Panc1 (cell line): ENCODE measurements around the gene RASAL1. TPM values are rescaled to one million over a fixed set of nuclear protein-coding genes. Genes with fewer than 3 reads are reported as not detected.

ENCODE experiments used
- ATAC-seq: fragments of 200-7000 bp; cut with Tn5 transposase; 2 replicates; pipeline ENCODE4 v1.9.1; 2020; ENCODE audit warnings: mild to moderate bottlenecking, moderate library complexity
- BruUV-seq: library from RNA; stranded (reverse); fragments of 400-500 nt; replicated peaks from 2 replicates; lab custom pipeline; 2021; lab: Mats Ljungman, UMichigan
- CTCF ChIA-PET: fragments of 300-600 bp; sonication (Branson Sonifier 250); formaldehyde crosslinking; loops from one replicate; lab custom pipeline; 2022; ENCODE audit warnings: antibody characterized with exemption; lab: Charles Lee
- POLR2A ChIA-PET: fragments of 300-600 bp; sonication (Branson Sonifier 250); formaldehyde crosslinking; loops from one replicate; lab custom pipeline; 2022; ENCODE audit warnings: antibody characterized with exemption; lab: Charles Lee
- DNase-seq: peaks from one replicate; pipeline ENCODE4 v3.0.0-alpha.2; 2010; ENCODE audit warnings: low read depth, low spot score
- H3K27ac ChIP-seq: 2 replicates; pipeline ENCODE4 v1.5.1; 2011; ENCODE audit warnings: mild to moderate bottlenecking, low read length, inconsistent platforms
- H3K27me3 ChIP-seq: fragments of 200-500 bp; sonication (Bioruptor generic); 2 replicates; pipeline ENCODE4 v1.6.0; 2014; ENCODE audit warnings: low read length, inconsistent platforms; ENCODE audit not compliant: control insufficient read depth, insufficient read depth
- H3K36me3 ChIP-seq: fragments of 200-500 bp; sonication (Bioruptor generic); 2 replicates; pipeline ENCODE4 v1.5.1; 2014; ENCODE audit warnings: inconsistent platforms, mild to moderate bottlenecking, low read length, moderate library complexity; ENCODE audit not compliant: control insufficient read depth, insufficient read depth
- H3K4me1 ChIP-seq: 2 replicates; pipeline ENCODE4 v1.5.1; 2011; ENCODE audit warnings: inconsistent platforms, mild to moderate bottlenecking, low read length, moderate library complexity; ENCODE audit not compliant: control insufficient read depth, insufficient read depth
- H3K4me3 ChIP-seq, 2 experiments: 2 replicates each; pipeline ENCODE4 v1.5.1; 2011 to 2012; ENCODE audit warnings: low read depth in 2 of 2, low read length in 2 of 2, mild to moderate bottlenecking in 2 of 2, inconsistent platforms in 1 of 2, moderate library complexity in 1 of 2
- H3K9me3 ChIP-seq: fragments of 200-500 bp; sonication (Bioruptor generic); 2 replicates; pipeline ENCODE4 v1.5.1; 2014; ENCODE audit warnings: low read depth, mild to moderate bottlenecking, inconsistent platforms, low read length, moderate library complexity; ENCODE audit not compliant: control insufficient read depth, insufficient read depth
- POLR2AphosphoS5 ChIP-seq: IDR thresholded peaks from 2 replicates; pipeline ENCODE4 v1.6.1; 2012; ENCODE audit warnings: mild to moderate bottlenecking, low read depth, low read length, moderate library complexity
- SIN3A ChIP-seq: IDR thresholded peaks from 2 replicates; pipeline ENCODE4 v1.6.1; 2012; ENCODE audit warnings: low read depth, mild to moderate bottlenecking, low read length, moderate library complexity, borderline replicate concordance; ENCODE audit not compliant: insufficient read depth
- TCF7L2 ChIP-seq: IDR thresholded peaks from 2 replicates; pipeline ENCODE4 v1.6.1; 2011; ENCODE audit warnings: mild to moderate bottlenecking, low read depth, low read length, inconsistent platforms
- in situ Hi-C: cut with HindIII; loops from 2 replicates; pipeline ENCODE4 v1.10.0; 2016; ENCODE audit warnings: low sequenced_read_pairs, low pct_unique_long_range_greater_than_20kb
- intact Hi-C: fragments of 100-400 bp; cut with micrococcal nuclease; formaldehyde crosslinking; loops from one replicate; pipeline ENCODE4 v1.10.0; 2022; ENCODE audit not compliant: unreplicated experiment
- total RNA-seq: library from RNA; stranded (reverse); gene quantifications from one replicate; pipeline ENCODE4 v1.2.1, GENCODE V29; 2021; ENCODE audit not compliant: unreplicated experiment
- TF ChIP-seq, protein P1 (sequence below): fragments of 450-650 bp; IDR thresholded peaks from 2 replicates; pipeline ENCODE4 v1.5.1; 2017; ENCODE audit warnings: mild to moderate bottlenecking
- TF ChIP-seq, protein P2 (sequence below), 2 experiments: IDR thresholded peaks; 2 replicates each; pipeline ENCODE4 v1.6.1; 2011 to 2012; ENCODE audit warnings: low read depth in 2 of 2, control low read depth in 1 of 2, low read length in 1 of 2, mild to moderate bottlenecking in 1 of 2, moderate library complexity in 1 of 2; ENCODE audit not compliant: insufficient read depth in 1 of 2

Gene RASAL1
- total RNA-seq, 1 experiment from 2014 or later: 0.28 TPM

DNA sequence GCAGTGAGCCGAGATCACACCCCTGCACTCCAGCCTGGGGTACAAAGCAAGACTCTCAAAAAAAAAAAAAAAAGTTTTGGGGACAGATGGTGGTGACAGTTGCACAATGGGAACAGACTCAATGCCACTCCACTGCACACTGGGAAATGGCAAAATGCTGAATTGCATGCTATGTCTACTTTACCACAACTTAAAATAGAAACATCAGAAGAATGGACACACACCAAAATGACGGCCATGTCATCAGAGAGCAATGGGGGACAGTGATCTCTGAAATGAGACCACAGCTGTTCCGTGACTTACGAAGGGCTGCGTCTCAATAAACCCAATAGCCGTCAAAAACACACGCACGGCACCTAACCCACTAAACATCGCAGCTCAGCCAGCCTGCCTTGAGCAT lies 36.0 kb upstream of the RASAL1 start:
- no peaks in the 10 kb centered on the region for H3K9me3 ChIP-seq

DNA sequence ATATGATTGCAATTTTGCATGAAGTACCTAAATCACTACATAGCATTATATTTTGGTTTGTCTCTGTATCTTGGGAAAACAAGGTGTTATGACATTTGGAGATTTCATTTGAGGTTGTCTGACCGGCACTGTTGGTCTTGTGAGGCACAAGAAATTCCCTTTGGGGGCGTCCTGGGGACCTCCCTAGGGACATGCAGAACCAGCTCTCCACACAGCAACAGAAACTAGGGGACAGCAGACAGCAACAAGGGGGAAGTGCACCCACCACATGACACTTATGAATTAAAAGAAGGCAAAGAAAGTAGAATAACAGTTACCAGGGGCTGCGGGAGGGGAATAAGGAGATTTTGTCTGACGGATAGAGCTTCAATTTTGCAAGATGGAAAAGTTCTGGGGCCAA lies 35.4 kb upstream of the RASAL1 start:
- H3K27me3 ChIP-seq: no peaks in the 10 kb centered on the region
- no peak overlapping the region for H3K27ac ChIP-seq
- ATAC-seq: no peak
- CTCF ChIA-PET: interaction anchor here (0.6 kb wide), 1 partner anchor 30 kb away, joined by 3 read pairs; no protein-coding TSS in a partner anchor
- POLR2A ChIA-PET: no interaction called here
- DNase-seq: no peak
- H3K4me3 ChIP-seq: no peak overlapping the region
- no peak for TF ChIP-seq POLR2AphosphoS5
- TF ChIP-seq, protein P1, sequence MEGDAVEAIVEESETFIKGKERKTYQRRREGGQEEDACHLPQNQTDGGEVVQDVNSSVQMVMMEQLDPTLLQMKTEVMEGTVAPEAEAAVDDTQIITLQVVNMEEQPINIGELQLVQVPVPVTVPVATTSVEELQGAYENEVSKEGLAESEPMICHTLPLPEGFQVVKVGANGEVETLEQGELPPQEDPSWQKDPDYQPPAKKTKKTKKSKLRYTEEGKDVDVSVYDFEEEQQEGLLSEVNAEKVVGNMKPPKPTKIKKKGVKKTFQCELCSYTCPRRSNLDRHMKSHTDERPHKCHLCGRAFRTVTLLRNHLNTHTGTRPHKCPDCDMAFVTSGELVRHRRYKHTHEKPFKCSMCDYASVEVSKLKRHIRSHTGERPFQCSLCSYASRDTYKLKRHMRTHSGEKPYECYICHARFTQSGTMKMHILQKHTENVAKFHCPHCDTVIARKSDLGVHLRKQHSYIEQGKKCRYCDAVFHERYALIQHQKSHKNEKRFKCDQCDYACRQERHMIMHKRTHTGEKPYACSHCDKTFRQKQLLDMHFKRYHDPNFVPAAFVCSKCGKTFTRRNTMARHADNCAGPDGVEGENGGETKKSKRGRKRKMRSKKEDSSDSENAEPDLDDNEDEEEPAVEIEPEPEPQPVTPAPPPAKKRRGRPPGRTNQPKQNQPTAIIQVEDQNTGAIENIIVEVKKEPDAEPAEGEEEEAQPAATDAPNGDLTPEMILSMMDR: no peak
- TF ChIP-seq, protein P2, sequence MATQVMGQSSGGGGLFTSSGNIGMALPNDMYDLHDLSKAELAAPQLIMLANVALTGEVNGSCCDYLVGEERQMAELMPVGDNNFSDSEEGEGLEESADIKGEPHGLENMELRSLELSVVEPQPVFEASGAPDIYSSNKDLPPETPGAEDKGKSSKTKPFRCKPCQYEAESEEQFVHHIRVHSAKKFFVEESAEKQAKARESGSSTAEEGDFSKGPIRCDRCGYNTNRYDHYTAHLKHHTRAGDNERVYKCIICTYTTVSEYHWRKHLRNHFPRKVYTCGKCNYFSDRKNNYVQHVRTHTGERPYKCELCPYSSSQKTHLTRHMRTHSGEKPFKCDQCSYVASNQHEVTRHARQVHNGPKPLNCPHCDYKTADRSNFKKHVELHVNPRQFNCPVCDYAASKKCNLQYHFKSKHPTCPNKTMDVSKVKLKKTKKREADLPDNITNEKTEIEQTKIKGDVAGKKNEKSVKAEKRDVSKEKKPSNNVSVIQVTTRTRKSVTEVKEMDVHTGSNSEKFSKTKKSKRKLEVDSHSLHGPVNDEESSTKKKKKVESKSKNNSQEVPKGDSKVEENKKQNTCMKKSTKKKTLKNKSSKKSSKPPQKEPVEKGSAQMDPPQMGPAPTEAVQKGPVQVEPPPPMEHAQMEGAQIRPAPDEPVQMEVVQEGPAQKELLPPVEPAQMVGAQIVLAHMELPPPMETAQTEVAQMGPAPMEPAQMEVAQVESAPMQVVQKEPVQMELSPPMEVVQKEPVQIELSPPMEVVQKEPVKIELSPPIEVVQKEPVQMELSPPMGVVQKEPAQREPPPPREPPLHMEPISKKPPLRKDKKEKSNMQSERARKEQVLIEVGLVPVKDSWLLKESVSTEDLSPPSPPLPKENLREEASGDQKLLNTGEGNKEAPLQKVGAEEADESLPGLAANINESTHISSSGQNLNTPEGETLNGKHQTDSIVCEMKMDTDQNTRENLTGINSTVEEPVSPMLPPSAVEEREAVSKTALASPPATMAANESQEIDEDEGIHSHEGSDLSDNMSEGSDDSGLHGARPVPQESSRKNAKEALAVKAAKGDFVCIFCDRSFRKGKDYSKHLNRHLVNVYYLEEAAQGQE (IDR thresholded peaks at IDR 0.05; ENCODE audit: insufficient read depth in 1 of 2, low read depth in 2 of 2, low read length in 1 of 2): no peak
- no peak for TF ChIP-seq TCF7L2
- no peak for TF ChIP-seq SIN3A
- no peaks in the 10 kb centered on the region for H3K4me1 ChIP-seq
- peaks cover 20% of the 10 kb centered on the region for H3K36me3 ChIP-seq
- intact Hi-C loops (no loop called here), in situ Hi-C loops (loop anchor here (25.0 kb wide), 1 partner anchor 109 kb away; the partner anchor contains the start of gene DTX1)
- H3K9me3 ChIP-seq: no peaks in the 10 kb centered on the region
- BruUV-seq: no TSS peak

More for the DNA sequence above, 36.0 kb upstream of the RASAL1 start:
- BruUV-seq: no TSS peak
- no peaks in the 10 kb centered on the region for H3K27me3 ChIP-seq
- H3K4me1 ChIP-seq: no peaks in the 10 kb centered on the region
- TF ChIP-seq TCF7L2 (no peak), POLR2AphosphoS5 (no peak), SIN3A (no peak)
- TF ChIP-seq, protein P2 (IDR thresholded peaks at IDR 0.05; ENCODE audit: insufficient read depth in 1 of 2, low read depth in 2 of 2, low read length in 1 of 2): no peak
- TF ChIP-seq, protein P1: no peak
- peaks cover 20% of the 10 kb centered on the region for H3K36me3 ChIP-seq
- ChIA-PET POLR2A (no interaction called here), CTCF (interaction anchor here (0.6 kb wide), 1 partner anchor 31 kb away, joined by 3 read pairs; no protein-coding TSS in a partner anchor)
- H3K4me3 ChIP-seq: no peak overlapping the region
- in situ Hi-C loops (loop anchor here (25.0 kb wide), 1 partner anchor 109 kb away; the partner anchor contains the start of gene DTX1), intact Hi-C loops (no loop called here)
- DNase-seq (no peak), ATAC-seq (no peak)
- no peak overlapping the region for H3K27ac ChIP-seq
